Spinal cord (tissue), 10 donors: ENCODE measurements around the gene IL17F. TPM values are rescaled to one million over a fixed set of nuclear protein-coding genes. Genes with fewer than 3 reads are reported as not detected.

ENCODE experiments used
- DNase-seq, 6 donors: peaks; one replicate each; pipeline versions ENCODE4 v3.0.0 to v3.0.0-alpha.2; 2013 to 2015; ENCODE audit warnings: low spot score in 6 of 6, low read depth in 4 of 6
- H3K27ac ChIP-seq: one replicate; pipeline ENCODE4 v1.5.1; 2013; ENCODE audit warnings: low read depth, low read length, control low read depth
- H3K27me3 ChIP-seq: one replicate; pipeline ENCODE4 v1.6.1; 2013; ENCODE audit warnings: low read length; ENCODE audit not compliant: control insufficient read depth, insufficient read depth
- H3K36me3 ChIP-seq: one replicate; pipeline ENCODE4 v1.6.1; 2013; ENCODE audit warnings: low read length; ENCODE audit not compliant: control insufficient read depth, insufficient read depth
- H3K4me1 ChIP-seq: one replicate; pipeline ENCODE4 v1.6.1; 2013; ENCODE audit warnings: low read length; ENCODE audit not compliant: control insufficient read depth, insufficient read depth
- H3K4me3 ChIP-seq: one replicate; pipeline ENCODE4 v1.5.1; 2013; ENCODE audit warnings: low read depth, low read length, control low read depth
- H3K9me3 ChIP-seq: one replicate; pipeline ENCODE4 v1.6.1; 2013; ENCODE audit warnings: low read length; ENCODE audit not compliant: control insufficient read depth, insufficient read depth
- WGBS: methylation state at CpG from one replicate; pipeline ENCODE4 v1.1.5; 2013; ENCODE audit warnings: missing lambda C conversion rate; ENCODE audit not compliant: insufficient coverage; 5-methylcytosine and 5-hydroxymethylcytosine counted together
- long read RNA-seq, 4 donors: transcript quantifications; one replicate each; lab custom pipeline, GENCODE V29; 2026
- polyA plus RNA-seq, 2 donors: library from polyadenylated mRNA; unstranded; fragments of 120-200 nt; gene quantifications; one replicate each; pipeline ENCODE4 v1.2.1, GENCODE V29; 2013; ENCODE audit not compliant: insufficient read length in 2 of 2
- total RNA-seq, 2 donors: library from RNA; depleted of rRNA in 1 of 2; stranded (reverse); fragments of 120-200 nt in 1 of 2; fragments of >200 nt in 1 of 2; gene quantifications; one replicate each; pipeline versions ENCODE4 v1.2.3 to v1.2.4, GENCODE V29; 2013 to 2014
- donor health status: healthy.

The IL17F gene
- total RNA-seq (not detected), polyA plus RNA-seq (not detected)
- long read RNA-seq, donor 1, result 0 reads
- long read RNA-seq, donor 2, result 0 reads
- long read RNA-seq, donor 3, result 0 reads
- long read RNA-seq, donor 4, result 0 reads

DNA sequence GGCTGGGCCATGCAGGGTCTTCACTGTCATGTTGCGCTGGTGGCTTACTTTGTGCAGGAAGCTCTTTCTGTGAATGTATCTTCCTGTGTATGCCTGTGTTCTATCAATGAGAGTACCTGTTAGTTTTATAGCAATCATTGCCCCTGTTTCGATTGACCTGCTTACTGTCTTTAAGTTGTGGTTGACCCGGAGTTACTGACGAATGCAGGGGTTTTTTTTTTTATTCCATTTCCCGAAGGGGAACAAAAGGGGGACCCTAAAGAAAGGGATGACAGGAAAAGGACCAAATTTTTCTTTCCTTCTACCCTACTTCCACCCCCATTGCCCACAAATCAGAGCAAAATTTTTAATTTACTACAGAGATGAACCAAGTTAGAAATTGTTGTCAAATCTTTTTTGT is at the start of gene IL17F:
Gene IL17F, minus strand, starts transcription at position 101 of the 400 bp plus-strand sequence. Its CDS starts 71 bp downstream, at position 30.
- no peaks in the 10 kb centered on the region for H3K9me3 ChIP-seq
- no peaks in the 10 kb centered on the region for H3K4me1 ChIP-seq
- no peaks in the 10 kb centered on the region for H3K27me3 ChIP-seq
- no peaks in the 10 kb centered on the region for H3K36me3 ChIP-seq
- WGBS, result 90% methylated on average over 2 of the region's 5 CpGs
- no peak within 1 kb of the TSS for H3K4me3 ChIP-seq
- DNase-seq, result no peak
- H3K27ac ChIP-seq, result no peak within 1 kb of the TSS

DNA sequence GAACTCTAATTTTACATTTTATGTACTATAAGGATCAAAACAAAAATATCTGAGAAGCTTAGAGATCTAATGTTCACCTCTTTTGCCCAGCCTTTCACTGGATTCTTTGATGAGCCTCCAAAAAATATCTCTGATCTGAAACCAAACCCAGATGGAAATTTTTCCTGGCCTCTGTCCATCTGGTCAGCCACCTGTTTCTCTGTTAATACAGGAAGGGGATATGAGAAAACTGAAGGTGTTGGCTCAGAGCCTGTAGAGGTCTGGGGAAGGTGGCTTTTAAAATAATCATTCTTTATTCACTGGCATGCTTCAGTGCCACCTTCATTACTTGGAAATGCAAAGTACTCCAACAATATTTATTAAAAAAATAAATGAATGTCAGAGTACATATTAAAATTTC is 48.8 kb upstream of the IL17F start:
- no peak overlapping the region for H3K27ac ChIP-seq
- peak in 2 of 6 donors; percentile 17 to 24 for DNase-seq

DNA sequence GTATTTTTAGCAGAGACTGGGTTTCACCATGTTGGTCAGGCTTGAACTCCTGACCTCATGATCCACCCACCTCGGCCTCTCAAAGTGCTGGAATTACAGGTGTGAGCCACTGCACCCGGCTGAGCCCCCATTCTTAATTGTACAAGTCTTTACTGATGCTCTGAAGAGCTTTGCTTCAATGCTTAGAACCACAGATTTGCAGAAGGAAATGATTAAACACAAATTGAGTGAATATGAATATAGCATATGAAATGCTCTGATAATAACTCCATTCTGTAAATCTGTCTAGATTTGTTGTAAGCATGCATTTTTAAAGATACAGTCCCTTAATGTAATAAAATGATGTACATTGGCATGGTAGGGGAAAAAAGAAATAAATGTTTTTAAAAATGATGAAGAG is 44.5 kb upstream of the IL17F start:
- DNase-seq, result no peak

More for the DNA sequence above, 48.8 kb upstream of the IL17F start:
- H3K4me1 ChIP-seq, result no peaks in the 10 kb centered on the region
- no peaks in the 10 kb centered on the region for H3K9me3 ChIP-seq
- H3K4me3 ChIP-seq, result no peak overlapping the region
- H3K27me3 ChIP-seq, result no peaks in the 10 kb centered on the region
- no peaks in the 10 kb centered on the region for H3K36me3 ChIP-seq

DNA sequence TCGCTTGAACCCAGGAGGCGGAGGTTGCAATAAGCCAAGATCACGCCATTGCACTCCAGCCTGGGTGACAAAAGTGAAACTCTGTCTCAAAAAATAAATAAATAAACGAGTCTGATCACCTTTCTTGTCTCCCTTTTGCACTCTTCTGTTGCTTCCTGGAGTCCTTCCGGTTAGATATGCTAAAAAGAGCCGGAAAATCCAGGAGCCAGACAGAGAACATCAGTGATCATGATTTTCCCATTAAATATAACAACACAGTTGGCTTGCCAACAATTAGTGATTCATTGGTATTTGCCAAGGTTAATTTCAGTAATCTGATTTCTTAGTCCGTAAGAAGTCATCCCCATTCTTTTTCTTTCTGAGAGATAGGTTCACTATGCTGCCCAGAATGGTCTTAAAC is 43.9 kb upstream of the IL17F start:
- Histone ChIP-seq H3K4me1 (peaks cover 4% of the 10 kb centered on the region), H3K36me3 (no peaks in the 10 kb centered on the region)
- 99% methylated on average over 6 of the region's 7 CpGs for WGBS

More for the DNA sequence above, 44.5 kb upstream of the IL17F start:
- no peak overlapping the region for H3K27ac ChIP-seq
- H3K27me3 ChIP-seq, result no peaks in the 10 kb centered on the region
- H3K4me3 ChIP-seq, result no peak overlapping the region
- H3K36me3 ChIP-seq, result no peaks in the 10 kb centered on the region
- H3K9me3 ChIP-seq, result no peaks in the 10 kb centered on the region
- WGBS, result no CpG with 5 or more reads among the region's 2 CpGs
- H3K4me1 ChIP-seq, result peaks cover 4% of the 10 kb centered on the region

GRCh38 chr6:52286798-52287432 is 42.6 kb upstream of the IL17F start:
- Histone ChIP-seq H3K27me3 (no peaks in the 10 kb centered on the region), H3K27ac (no peak overlapping the region), H3K9me3 (no peaks in the 10 kb centered on the region), H3K4me1 (peaks cover 4% of the 10 kb centered on the region), H3K36me3 (peaks cover 4% of the 10 kb centered on the region), H3K4me3 (no peak overlapping the region)
- WGBS, result 20% methylated on average over 1 of the region's 2 CpGs
- DNase-seq, result peak in 2 of 6 donors; percentile 62 to 72

More for the DNA sequence above, 43.9 kb upstream of the IL17F start:
- H3K9me3 ChIP-seq, result no peaks in the 10 kb centered on the region
- no peak for DNase-seq
- H3K4me3 ChIP-seq, result no peak overlapping the region
- no peak overlapping the region for H3K27ac ChIP-seq
- H3K27me3 ChIP-seq, result no peaks in the 10 kb centered on the region

GRCh38 chr6:52285177-52286068 is 41.1 kb upstream of the IL17F start:
- no peak for DNase-seq
- H3K27me3 ChIP-seq, result no peaks in the 10 kb centered on the region
- H3K36me3 ChIP-seq, result peaks cover 9% of the 10 kb centered on the region
- peak overlapping the region; percentile 77 for H3K27ac ChIP-seq
- peak overlapping the region; percentile 66 for H3K4me3 ChIP-seq
- peaks cover 4% of the 10 kb centered on the region for H3K4me1 ChIP-seq
- H3K9me3 ChIP-seq, result no peaks in the 10 kb centered on the region
- WGBS, result no CpG with 5 or more reads among the region's 12 CpGs

- WGBS, result 0% methylated on average over 43 of the region's 53 CpGs
- H3K4me1 ChIP-seq, result peaks cover 4% of the 10 kb centered on the region
- H3K27me3 ChIP-seq, result no peaks in the 10 kb centered on the region
- peak within 1 kb of the TSS; percentile 77 for H3K27ac ChIP-seq
- H3K36me3 ChIP-seq, result peaks cover 9% of the 10 kb centered on the region
- peak within 1 kb of the TSS; percentile 76 for H3K4me3 ChIP-seq
- H3K9me3 ChIP-seq, result no peaks in the 10 kb centered on the region
- peak; percentile 95 to 100 (median 98) for DNase-seq
Measured at GRCh38 chr6:52284460-52285176, 40.3 kb upstream of the IL17F start, which contains the start of gene MCM3. TSS of gene MCM3 (minus strand) at chr6:52284742. CDS start at chr6:52284674, 68 bp downstream.

DNA sequence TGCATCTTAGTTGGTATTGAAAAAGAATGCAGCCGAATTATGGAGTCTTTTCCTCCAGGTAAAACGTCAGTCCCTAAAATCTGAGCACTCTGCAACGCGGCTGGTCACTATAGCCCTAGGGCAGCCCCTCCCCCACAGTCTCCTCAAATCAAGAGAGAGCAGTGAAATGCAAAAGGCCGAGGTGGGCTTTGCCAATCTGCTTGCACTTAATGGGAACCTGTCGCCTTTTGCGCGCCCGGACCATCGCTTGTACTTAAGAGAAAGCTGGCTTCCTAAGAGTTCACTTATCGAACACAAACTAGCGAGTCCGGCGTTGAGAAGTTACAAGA is 39.8 kb upstream of the IL17F start:
- H3K27me3 ChIP-seq, result no peaks in the 10 kb centered on the region
- DNase-seq, result peak in 1 of 6 donors; percentile 36
- peak overlapping the region; percentile 76 for H3K4me3 ChIP-seq
- 0% methylated on average over 14 of the region's 14 CpGs for WGBS
- H3K9me3 ChIP-seq, result no peaks in the 10 kb centered on the region
- H3K36me3 ChIP-seq, result peaks cover 12% of the 10 kb centered on the region
- H3K27ac ChIP-seq, result peak overlapping the region; percentile 67
- peaks cover 4% of the 10 kb centered on the region for H3K4me1 ChIP-seq

- DNase-seq, result no peak
- Histone ChIP-seq H3K27me3 (no peaks in the 10 kb centered on the region), H3K9me3 (no peaks in the 10 kb centered on the region), H3K36me3 (peaks cover 15% of the 10 kb centered on the region), H3K27ac (no peak overlapping the region), H3K4me1 (peaks cover 4% of the 10 kb centered on the region), H3K4me3 (peak overlapping the region; percentile 76)
- 50% methylated on average over 6 of the region's 6 CpGs for WGBS
Measured at GRCh38 chr6:52283111-52283510, 38.8 kb upstream of the IL17F start.
